ENCODE results near the gene FBXL7. TPM values are rescaled to one million over a fixed set of nuclear protein-coding genes. Genes with fewer than 3 reads are reported as not detected.

FBXL7 gene
- total RNA-seq, 1 experiment from 2014 or later, result not detected

DNA sequence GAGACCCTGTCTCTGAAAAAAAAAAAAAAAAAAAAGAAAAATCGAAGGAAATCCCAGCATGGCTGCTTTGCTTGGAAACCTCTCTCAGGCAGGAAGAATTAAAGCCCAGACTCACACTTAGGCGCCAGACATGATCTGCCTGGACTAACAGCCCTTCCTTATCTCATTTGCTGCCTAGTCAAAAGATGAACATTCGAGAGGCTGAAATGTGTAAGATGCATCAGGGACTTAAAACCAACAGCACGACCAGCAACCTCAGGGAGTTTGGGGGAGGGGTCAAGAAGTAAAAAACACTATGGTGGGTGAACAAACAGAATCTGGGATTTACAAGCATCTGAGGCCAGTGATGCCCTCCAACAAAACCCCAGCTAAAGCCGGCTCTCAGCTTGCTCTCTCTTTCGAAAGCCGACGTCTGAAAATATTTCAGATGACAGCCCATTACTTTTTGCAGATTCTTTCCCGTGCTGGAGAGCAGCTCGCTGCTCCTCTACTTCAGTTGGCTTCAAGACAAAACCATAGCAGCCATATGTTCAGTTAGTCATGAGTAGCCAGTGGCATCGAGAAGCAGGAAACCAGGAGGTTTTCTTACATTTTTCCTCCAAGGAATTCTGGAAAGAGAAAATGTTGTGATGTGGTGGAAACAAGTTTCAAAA, 429.8 kb downstream of the FBXL7 start:
- Histone ChIP-seq H3K27ac (ENCODE audit: low read length) (no peak overlapping the region), H3K36me3 (ENCODE audit: control insufficient read depth, insufficient read depth, low read length) (no peaks in the 10 kb centered on the region), H3K27me3 (ENCODE audit: control insufficient read depth, insufficient read depth, low read length) (no peaks in the 10 kb centered on the region), H3K4me1 (ENCODE audit: control insufficient read depth, insufficient read depth, low read length) (no peaks in the 10 kb centered on the region), H3K9me3 (ENCODE audit: control insufficient read depth, insufficient read depth, low read depth, low read length) (no peaks in the 10 kb centered on the region), H3K4me3 (ENCODE audit: low read depth in 2 of 2, low read length in 2 of 2) (no peak overlapping the region)
- in situ Hi-C loops (cut with HindIII; ENCODE audit: low pct_unique_long_range_greater_than_20kb, low sequenced_read_pairs), result no loop called here
- no TSS peak for BruUV-seq (replicated peaks)
- CTCF ChIA-PET, result no interaction called here
- ATAC-seq, result no peak
- POLR2A ChIA-PET, result no interaction called here
- intact Hi-C loops (cut with micrococcal nuclease; ENCODE audit: unreplicated experiment), result no loop called here
- TF ChIP-seq SIN3A (IDR thresholded peaks at IDR 0.05; ENCODE audit: borderline replicate concordance, insufficient read depth, low read depth, low read length) (no peak), TCF7L2 (IDR thresholded peaks at IDR 0.05; ENCODE audit: low read depth, low read length) (no peak), POLR2AphosphoS5 (IDR thresholded peaks at IDR 0.05; ENCODE audit: low read depth, low read length) (no peak)
- DNase-seq (ENCODE audit: low read depth, low spot score), result no peak

DNA sequence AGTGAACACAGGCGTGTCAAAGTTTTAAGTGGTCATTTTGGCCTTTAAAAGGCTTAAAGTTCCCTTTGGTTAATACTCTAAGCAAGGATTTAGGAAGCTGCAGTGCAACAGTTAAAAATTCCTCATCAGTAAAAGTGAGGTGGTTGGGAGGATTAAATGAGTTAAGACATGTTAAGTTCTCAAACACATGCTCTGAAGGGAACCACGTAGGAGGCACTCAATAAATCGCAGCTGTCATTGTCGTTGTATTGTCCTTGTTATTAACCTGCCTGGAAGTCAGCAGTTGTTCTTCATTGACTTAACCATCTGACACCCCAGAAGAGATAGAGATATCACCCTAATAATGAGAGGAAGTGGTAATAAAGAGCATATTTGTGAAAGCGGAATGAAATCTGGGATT, 432.1 kb downstream of the FBXL7 start:
- Histone ChIP-seq H3K4me1 (ENCODE audit: control insufficient read depth, insufficient read depth, low read length) (no peaks in the 10 kb centered on the region), H3K27ac (ENCODE audit: low read length) (no peak overlapping the region), H3K27me3 (ENCODE audit: control insufficient read depth, insufficient read depth, low read length) (no peaks in the 10 kb centered on the region), H3K36me3 (ENCODE audit: control insufficient read depth, insufficient read depth, low read length) (no peaks in the 10 kb centered on the region), H3K9me3 (ENCODE audit: control insufficient read depth, insufficient read depth, low read depth, low read length) (no peaks in the 10 kb centered on the region), H3K4me3 (ENCODE audit: low read depth in 2 of 2, low read length in 2 of 2) (no peak overlapping the region)
- in situ Hi-C loops (cut with HindIII; ENCODE audit: low pct_unique_long_range_greater_than_20kb, low sequenced_read_pairs), result no loop called here
- BruUV-seq (replicated peaks), result no TSS peak
- DNase-seq (ENCODE audit: low read depth, low spot score) (no peak), ATAC-seq (no peak)
- intact Hi-C loops (cut with micrococcal nuclease; ENCODE audit: unreplicated experiment), result no loop called here
- CTCF ChIA-PET, result no interaction called here
- TF ChIP-seq, protein P1, sequence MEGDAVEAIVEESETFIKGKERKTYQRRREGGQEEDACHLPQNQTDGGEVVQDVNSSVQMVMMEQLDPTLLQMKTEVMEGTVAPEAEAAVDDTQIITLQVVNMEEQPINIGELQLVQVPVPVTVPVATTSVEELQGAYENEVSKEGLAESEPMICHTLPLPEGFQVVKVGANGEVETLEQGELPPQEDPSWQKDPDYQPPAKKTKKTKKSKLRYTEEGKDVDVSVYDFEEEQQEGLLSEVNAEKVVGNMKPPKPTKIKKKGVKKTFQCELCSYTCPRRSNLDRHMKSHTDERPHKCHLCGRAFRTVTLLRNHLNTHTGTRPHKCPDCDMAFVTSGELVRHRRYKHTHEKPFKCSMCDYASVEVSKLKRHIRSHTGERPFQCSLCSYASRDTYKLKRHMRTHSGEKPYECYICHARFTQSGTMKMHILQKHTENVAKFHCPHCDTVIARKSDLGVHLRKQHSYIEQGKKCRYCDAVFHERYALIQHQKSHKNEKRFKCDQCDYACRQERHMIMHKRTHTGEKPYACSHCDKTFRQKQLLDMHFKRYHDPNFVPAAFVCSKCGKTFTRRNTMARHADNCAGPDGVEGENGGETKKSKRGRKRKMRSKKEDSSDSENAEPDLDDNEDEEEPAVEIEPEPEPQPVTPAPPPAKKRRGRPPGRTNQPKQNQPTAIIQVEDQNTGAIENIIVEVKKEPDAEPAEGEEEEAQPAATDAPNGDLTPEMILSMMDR (IDR thresholded peaks at IDR 0.05), result no peak
- TF ChIP-seq POLR2AphosphoS5 (IDR thresholded peaks at IDR 0.05; ENCODE audit: low read depth, low read length), result no peak
- TF ChIP-seq TCF7L2 (IDR thresholded peaks at IDR 0.05; ENCODE audit: low read depth, low read length), result no peak
- TF ChIP-seq SIN3A (IDR thresholded peaks at IDR 0.05; ENCODE audit: borderline replicate concordance, insufficient read depth, low read depth, low read length), result no peak
- TF ChIP-seq, protein P2, sequence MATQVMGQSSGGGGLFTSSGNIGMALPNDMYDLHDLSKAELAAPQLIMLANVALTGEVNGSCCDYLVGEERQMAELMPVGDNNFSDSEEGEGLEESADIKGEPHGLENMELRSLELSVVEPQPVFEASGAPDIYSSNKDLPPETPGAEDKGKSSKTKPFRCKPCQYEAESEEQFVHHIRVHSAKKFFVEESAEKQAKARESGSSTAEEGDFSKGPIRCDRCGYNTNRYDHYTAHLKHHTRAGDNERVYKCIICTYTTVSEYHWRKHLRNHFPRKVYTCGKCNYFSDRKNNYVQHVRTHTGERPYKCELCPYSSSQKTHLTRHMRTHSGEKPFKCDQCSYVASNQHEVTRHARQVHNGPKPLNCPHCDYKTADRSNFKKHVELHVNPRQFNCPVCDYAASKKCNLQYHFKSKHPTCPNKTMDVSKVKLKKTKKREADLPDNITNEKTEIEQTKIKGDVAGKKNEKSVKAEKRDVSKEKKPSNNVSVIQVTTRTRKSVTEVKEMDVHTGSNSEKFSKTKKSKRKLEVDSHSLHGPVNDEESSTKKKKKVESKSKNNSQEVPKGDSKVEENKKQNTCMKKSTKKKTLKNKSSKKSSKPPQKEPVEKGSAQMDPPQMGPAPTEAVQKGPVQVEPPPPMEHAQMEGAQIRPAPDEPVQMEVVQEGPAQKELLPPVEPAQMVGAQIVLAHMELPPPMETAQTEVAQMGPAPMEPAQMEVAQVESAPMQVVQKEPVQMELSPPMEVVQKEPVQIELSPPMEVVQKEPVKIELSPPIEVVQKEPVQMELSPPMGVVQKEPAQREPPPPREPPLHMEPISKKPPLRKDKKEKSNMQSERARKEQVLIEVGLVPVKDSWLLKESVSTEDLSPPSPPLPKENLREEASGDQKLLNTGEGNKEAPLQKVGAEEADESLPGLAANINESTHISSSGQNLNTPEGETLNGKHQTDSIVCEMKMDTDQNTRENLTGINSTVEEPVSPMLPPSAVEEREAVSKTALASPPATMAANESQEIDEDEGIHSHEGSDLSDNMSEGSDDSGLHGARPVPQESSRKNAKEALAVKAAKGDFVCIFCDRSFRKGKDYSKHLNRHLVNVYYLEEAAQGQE (IDR thresholded peaks at IDR 0.05; ENCODE audit: insufficient read depth in 1 of 2, low read depth in 2 of 2, low read length in 1 of 2), result no peak
- POLR2A ChIA-PET, result no interaction called here

Measured in Panc1 (cell line).